Activated CD8-positive, alpha-beta memory T cell treated with anti-CD3 and anti-CD28 coated beads for 48 hours (primary cell): ENCODE measurements around the gene TAS2R4.
"Not testable (repeated sequence)": the region's sequence is repeated elsewhere in the genome, so short reads cannot be mapped to it uniquely, and the experiment has no call there.

ENCODE experiments used
- DNase-seq, 3 experiments: peaks; one replicate each; pipeline ENCODE4 v3.0.0-alpha.2; 2020; ENCODE audit warnings: low read depth in 2 of 3, low spot score in 2 of 3

The TAS2R4 gene

GRCh38 chr7:141776374-141776773 is at the start of gene TAS2R4:
Gene TAS2R4 (plus strand): TSS chr7:141776674. CDS start chr7:141778489, 1,815 bp downstream.
- DNase-seq, result no peak

GRCh38 chr7:141729020-141729419 is 47.5 kb upstream of the TAS2R4 start:
- DNase-seq, result no peak

GRCh38 chr7:141731476-141732149 is 44.9 kb upstream of the TAS2R4 start:
- no peak for DNase-seq

- DNase-seq, result no peak
Observed at GRCh38 chr7:141737118-141737835, 39.2 kb upstream of the TAS2R4 start.

GRCh38 chr7:141737836-141738591 is 38.5 kb upstream of the TAS2R4 start, which contains the start of gene SSBP1:
Gene SSBP1 (plus strand): TSS chr7:141738358. CDS start chr7:141739167, 809 bp downstream.
- peak; percentile 68 to 81 (median 79) for DNase-seq

- DNase-seq, result no peak
Observed at GRCh38 chr7:141738592-141739013, 37.9 kb upstream of the TAS2R4 start.

- DNase-seq, result no peak
Observed at GRCh38 chr7:141739250-141739649, 37.2 kb upstream of the TAS2R4 start.

- DNase-seq, result no peak
Observed at GRCh38 chr7:141742229-141742628, 34.2 kb upstream of the TAS2R4 start.

- no peak for DNase-seq
Observed at GRCh38 chr7:141744131-141744530, 32.3 kb upstream of the TAS2R4 start.

- no peak for DNase-seq
Observed at GRCh38 chr7:141748396-141748795, 28.1 kb upstream of the TAS2R4 start.

GRCh38 chr7:141751904-141752303 is 24.6 kb upstream of the TAS2R4 start:
- DNase-seq, result not testable (repeated sequence)

GRCh38 chr7:141752634-141753033 is 23.8 kb upstream of the TAS2R4 start:
- DNase-seq, result no peak

- no peak for DNase-seq
Observed at GRCh38 chr7:141754939-141755338, 21.5 kb upstream of the TAS2R4 start.

GRCh38 chr7:141763797-141764196 is 12.7 kb upstream of the TAS2R4 start, which contains the start of gene TAS2R3:
Gene TAS2R3 (plus strand): TSS chr7:141764097. CDS start chr7:141764159, 62 bp downstream.
- DNase-seq, result no peak

- DNase-seq, result not testable (repeated sequence)
Observed at GRCh38 chr7:141770083-141770583, 6.3 kb upstream of the TAS2R4 start.

GRCh38 chr7:141785706-141786552 is 9.5 kb downstream of the TAS2R4 start:
- DNase-seq, result no peak

- DNase-seq, result no peak
Observed at GRCh38 chr7:141788296-141788695, 11.8 kb downstream of the TAS2R4 start.

GRCh38 chr7:141789917-141790316 is 13.4 kb downstream of the TAS2R4 start, which contains the start of gene TAS2R5:
Gene TAS2R5 (plus strand): TSS chr7:141790217. CDS start chr7:141790362, 145 bp downstream.
- no peak for DNase-seq

- DNase-seq, result no peak
Observed at GRCh38 chr7:141792526-141792925, 16.1 kb downstream of the TAS2R4 start.

GRCh38 chr7:141820067-141820466 is 43.6 kb downstream of the TAS2R4 start:
- no peak for DNase-seq
